Measurements from ENCODE around the gene ADCYAP1. TPM values are rescaled to one million over a fixed set of nuclear protein-coding genes. Genes with fewer than 3 reads are reported as not detected.

The ADCYAP1 gene
- total RNA-seq, 1 experiment from 2014 or later = not detected

DNA sequence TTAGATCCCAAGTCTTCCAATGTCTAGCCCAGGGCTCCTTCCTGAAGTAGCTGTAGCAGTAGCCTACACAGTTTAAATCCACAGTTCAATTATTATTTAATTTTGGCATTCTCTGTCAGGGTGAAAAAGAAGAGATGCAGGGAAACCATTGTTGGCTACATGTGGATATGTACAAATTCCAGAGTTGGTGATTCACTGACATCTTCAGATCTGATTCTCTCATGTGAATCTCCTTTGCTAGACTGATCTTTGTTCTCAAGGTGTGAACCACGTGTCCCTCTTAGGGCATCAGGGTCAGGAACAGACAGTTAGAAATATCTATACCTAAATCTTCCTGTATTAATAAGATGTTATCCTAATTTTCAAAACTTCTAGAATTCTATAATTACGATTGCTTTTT is 36.7 kb downstream of the ADCYAP1 start:
- H3T11ph ChIP-seq (ENCODE audit: low read length) = no peak overlapping the region
- H3K4me2 ChIP-seq (ENCODE audit: insufficient read depth, insufficient read length, low read length) = no peak overlapping the region
- no peaks in the 10 kb centered on the region for H3K9me3 Mint-ChIP-seq
- H3K4me3 Mint-ChIP-seq = no peak overlapping the region
- H2BK15ac ChIP-seq (ENCODE audit: low read depth, low read length) = no peak overlapping the region
- H2BK12ac ChIP-seq (ENCODE audit: insufficient read length, low read depth, low read length) = no peak overlapping the region
- no peak overlapping the region for H3K9ac ChIP-seq (ENCODE audit: extremely low read depth, insufficient read length, low read length)
- H3K27ac Mint-ChIP-seq = no peak overlapping the region
- no peaks in the 10 kb centered on the region for H4K20me1 ChIP-seq (ENCODE audit: control insufficient read depth, insufficient read depth, insufficient read length)
- H4K91ac ChIP-seq (ENCODE audit: insufficient read length, low read depth, low read length) = no peak overlapping the region
- no peaks in the 10 kb centered on the region for H3K4me1 ChIP-seq (ENCODE audit: insufficient read depth, low read length)
- H2BK120ac ChIP-seq (ENCODE audit: low read depth, low read length, poor library complexity, severe bottlenecking) = no peak overlapping the region
- H4K5ac ChIP-seq (ENCODE audit: insufficient read length, low read depth, low read length) = no peak overlapping the region
- DNase-seq = no peak
- no peak overlapping the region for H3K4ac ChIP-seq (ENCODE audit: low read depth, low read length)
- H4K8ac ChIP-seq (replicated peaks; ENCODE audit: insufficient read length, low read depth, low read length) = no peak overlapping the region
- H3K27ac ChIP-seq (ENCODE audit: insufficient read length, low read depth, low read length) = no peak overlapping the region
- peaks cover 5% of the 10 kb centered on the region for H3K27me3 Mint-ChIP-seq (ENCODE audit: low read depth)
- no peaks in the 10 kb centered on the region for H3K79me1 ChIP-seq (ENCODE audit: insufficient read depth, low read depth, low read length, poor library complexity, severe bottlenecking)
- no peak overlapping the region for H2BK5ac ChIP-seq (ENCODE audit: insufficient read length, low read length)
- H3K23me2 ChIP-seq (ENCODE audit: insufficient read length, low read depth, low read length, poor library complexity, severe bottlenecking) = no peaks in the 10 kb centered on the region
- H2AFZ ChIP-seq (ENCODE audit: low read length) = no peak overlapping the region
- TF ChIP-seq, protein P1, sequence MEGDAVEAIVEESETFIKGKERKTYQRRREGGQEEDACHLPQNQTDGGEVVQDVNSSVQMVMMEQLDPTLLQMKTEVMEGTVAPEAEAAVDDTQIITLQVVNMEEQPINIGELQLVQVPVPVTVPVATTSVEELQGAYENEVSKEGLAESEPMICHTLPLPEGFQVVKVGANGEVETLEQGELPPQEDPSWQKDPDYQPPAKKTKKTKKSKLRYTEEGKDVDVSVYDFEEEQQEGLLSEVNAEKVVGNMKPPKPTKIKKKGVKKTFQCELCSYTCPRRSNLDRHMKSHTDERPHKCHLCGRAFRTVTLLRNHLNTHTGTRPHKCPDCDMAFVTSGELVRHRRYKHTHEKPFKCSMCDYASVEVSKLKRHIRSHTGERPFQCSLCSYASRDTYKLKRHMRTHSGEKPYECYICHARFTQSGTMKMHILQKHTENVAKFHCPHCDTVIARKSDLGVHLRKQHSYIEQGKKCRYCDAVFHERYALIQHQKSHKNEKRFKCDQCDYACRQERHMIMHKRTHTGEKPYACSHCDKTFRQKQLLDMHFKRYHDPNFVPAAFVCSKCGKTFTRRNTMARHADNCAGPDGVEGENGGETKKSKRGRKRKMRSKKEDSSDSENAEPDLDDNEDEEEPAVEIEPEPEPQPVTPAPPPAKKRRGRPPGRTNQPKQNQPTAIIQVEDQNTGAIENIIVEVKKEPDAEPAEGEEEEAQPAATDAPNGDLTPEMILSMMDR (conservative IDR thresholded peaks at IDR 0.05) = no peak
- H3K9me3 ChIP-seq (ENCODE audit: control insufficient read depth, low read depth, low read length) = no peaks in the 10 kb centered on the region
- H3K56ac ChIP-seq (ENCODE audit: insufficient read length, low read depth, low read length) = no peak overlapping the region
- no peak overlapping the region for H3K23ac ChIP-seq (ENCODE audit: insufficient read length, low read depth, low read length)
- no peaks in the 10 kb centered on the region for H3K79me2 ChIP-seq (ENCODE audit: insufficient read depth, low read length)
- H3K27me3 ChIP-seq (ENCODE audit: insufficient read depth, low read length) = no peaks in the 10 kb centered on the region
- H2BK20ac ChIP-seq (ENCODE audit: low read depth, low read length, poor library complexity, severe bottlenecking) = no peak overlapping the region
- H2AK5ac ChIP-seq (ENCODE audit: insufficient read length, low read length) = no peak overlapping the region
- H3K36me3 Mint-ChIP-seq (ENCODE audit: insufficient read depth in 1 of 3, low read depth in 3 of 3) = no peaks in the 10 kb centered on the region
- H3K4me1 Mint-ChIP-seq = peaks cover 16 to 19% of the 10 kb centered on the region in 2 experiments
- no CpG with 5 or more reads among the region's 2 CpGs for WGBS (ENCODE audit: extremely low coverage, insufficient read length, low lambda C conversion rate)
- H3K14ac ChIP-seq (ENCODE audit: insufficient read depth, low read length) = no peak overlapping the region
- no peak overlapping the region for H3K18ac ChIP-seq (ENCODE audit: insufficient read length, low read depth, low read length)
